ENCODE data around the gene OARD1. TPM values are rescaled to one million over a fixed set of nuclear protein-coding genes. Genes with fewer than 3 reads are reported as not detected.

The OARD1 gene
- total RNA-seq, 1 donor from 2014 or later: 30.7 TPM

DNA sequence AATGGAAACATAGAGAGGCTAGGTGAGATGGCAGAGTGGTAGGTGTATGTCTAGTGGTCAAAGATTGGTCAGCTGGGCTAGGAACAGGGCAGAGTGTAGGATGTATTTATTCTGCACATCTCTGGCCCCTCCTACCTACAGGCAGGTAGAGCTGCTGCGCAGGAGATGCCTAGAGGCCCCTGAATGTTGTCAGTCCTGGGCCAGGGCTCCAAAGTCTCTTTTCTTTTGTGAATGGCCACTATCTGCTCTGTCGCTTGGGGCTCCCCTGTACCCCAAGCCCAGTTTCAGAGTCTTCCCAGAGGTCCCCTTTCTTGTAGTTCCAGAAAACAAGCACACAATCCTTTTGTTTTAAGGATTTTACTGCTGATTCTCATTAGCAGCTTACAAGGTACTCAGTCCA lies 24.9 kb downstream of the OARD1 start:
- Mint-ChIP-seq H3K9me3 (no peaks in the 10 kb centered on the region), H3K4me1 (peaks cover 11% of the 10 kb centered on the region), H3K4me3 (no peak overlapping the region), H3K27ac (no peak overlapping the region), H3K36me3 (ENCODE audit: low read depth) (peaks cover 8% of the 10 kb centered on the region), H3K27me3 (no peaks in the 10 kb centered on the region)
- ATAC-seq (ENCODE audit: low read depth): no peak
- intact Hi-C loops (cut with micrococcal nuclease): no loop called here
- TF ChIP-seq, protein P1, sequence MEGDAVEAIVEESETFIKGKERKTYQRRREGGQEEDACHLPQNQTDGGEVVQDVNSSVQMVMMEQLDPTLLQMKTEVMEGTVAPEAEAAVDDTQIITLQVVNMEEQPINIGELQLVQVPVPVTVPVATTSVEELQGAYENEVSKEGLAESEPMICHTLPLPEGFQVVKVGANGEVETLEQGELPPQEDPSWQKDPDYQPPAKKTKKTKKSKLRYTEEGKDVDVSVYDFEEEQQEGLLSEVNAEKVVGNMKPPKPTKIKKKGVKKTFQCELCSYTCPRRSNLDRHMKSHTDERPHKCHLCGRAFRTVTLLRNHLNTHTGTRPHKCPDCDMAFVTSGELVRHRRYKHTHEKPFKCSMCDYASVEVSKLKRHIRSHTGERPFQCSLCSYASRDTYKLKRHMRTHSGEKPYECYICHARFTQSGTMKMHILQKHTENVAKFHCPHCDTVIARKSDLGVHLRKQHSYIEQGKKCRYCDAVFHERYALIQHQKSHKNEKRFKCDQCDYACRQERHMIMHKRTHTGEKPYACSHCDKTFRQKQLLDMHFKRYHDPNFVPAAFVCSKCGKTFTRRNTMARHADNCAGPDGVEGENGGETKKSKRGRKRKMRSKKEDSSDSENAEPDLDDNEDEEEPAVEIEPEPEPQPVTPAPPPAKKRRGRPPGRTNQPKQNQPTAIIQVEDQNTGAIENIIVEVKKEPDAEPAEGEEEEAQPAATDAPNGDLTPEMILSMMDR (IDR thresholded peaks at IDR 0.05): no peak
- CTCF ChIA-PET: no interaction called here
- POLR2A ChIA-PET: no interaction called here
- no peak for DNase-seq

- Mint-ChIP-seq H3K27me3 (no peaks in the 10 kb centered on the region), H3K4me1 (no peaks in the 10 kb centered on the region), H3K9me3 (no peaks in the 10 kb centered on the region), H3K36me3 (ENCODE audit: low read depth) (peaks cover 7% of the 10 kb centered on the region), H3K4me3 (no peak overlapping the region), H3K27ac (no peak overlapping the region)
- TF ChIP-seq, protein P1 (IDR thresholded peaks at IDR 0.05): no peak
- ChIA-PET CTCF (interaction anchor here (1.2 kb wide), 1 partner anchor 18 kb away, joined by 5 read pairs; no protein-coding TSS in a partner anchor), POLR2A (no interaction called here)
- DNase-seq (no peak), ATAC-seq (ENCODE audit: low read depth) (no peak)
- intact Hi-C loops (cut with micrococcal nuclease): no loop called here
Observed at GRCh38 chr6:41046084-41046483, 26.1 kb downstream of the OARD1 start.

GRCh38 chr6:41045664-41046063 lies 26.5 kb downstream of the OARD1 start:
- TF ChIP-seq, protein P1 (IDR thresholded peaks at IDR 0.05): no peak
- DNase-seq (no peak), ATAC-seq (ENCODE audit: low read depth) (no peak)
- ChIA-PET CTCF (interaction anchor here (1.2 kb wide), 1 partner anchor 17 kb away, joined by 5 read pairs; no protein-coding TSS in a partner anchor), POLR2A (no interaction called here)
- H3K9me3 Mint-ChIP-seq: no peaks in the 10 kb centered on the region
- H3K27me3 Mint-ChIP-seq: no peaks in the 10 kb centered on the region
- intact Hi-C loops (cut with micrococcal nuclease): no loop called here
- no peaks in the 10 kb centered on the region for H3K4me1 Mint-ChIP-seq
- no peak overlapping the region for H3K4me3 Mint-ChIP-seq
- peaks cover 7% of the 10 kb centered on the region for H3K36me3 Mint-ChIP-seq (ENCODE audit: low read depth)
- no peak overlapping the region for H3K27ac Mint-ChIP-seq

- CTCF ChIA-PET: no interaction called here
- TF ChIP-seq, protein P1 (IDR thresholded peaks at IDR 0.05): no peak
Observed at GRCh38 chr6:41043151-41043550, 29.0 kb downstream of the OARD1 start.

DNA sequence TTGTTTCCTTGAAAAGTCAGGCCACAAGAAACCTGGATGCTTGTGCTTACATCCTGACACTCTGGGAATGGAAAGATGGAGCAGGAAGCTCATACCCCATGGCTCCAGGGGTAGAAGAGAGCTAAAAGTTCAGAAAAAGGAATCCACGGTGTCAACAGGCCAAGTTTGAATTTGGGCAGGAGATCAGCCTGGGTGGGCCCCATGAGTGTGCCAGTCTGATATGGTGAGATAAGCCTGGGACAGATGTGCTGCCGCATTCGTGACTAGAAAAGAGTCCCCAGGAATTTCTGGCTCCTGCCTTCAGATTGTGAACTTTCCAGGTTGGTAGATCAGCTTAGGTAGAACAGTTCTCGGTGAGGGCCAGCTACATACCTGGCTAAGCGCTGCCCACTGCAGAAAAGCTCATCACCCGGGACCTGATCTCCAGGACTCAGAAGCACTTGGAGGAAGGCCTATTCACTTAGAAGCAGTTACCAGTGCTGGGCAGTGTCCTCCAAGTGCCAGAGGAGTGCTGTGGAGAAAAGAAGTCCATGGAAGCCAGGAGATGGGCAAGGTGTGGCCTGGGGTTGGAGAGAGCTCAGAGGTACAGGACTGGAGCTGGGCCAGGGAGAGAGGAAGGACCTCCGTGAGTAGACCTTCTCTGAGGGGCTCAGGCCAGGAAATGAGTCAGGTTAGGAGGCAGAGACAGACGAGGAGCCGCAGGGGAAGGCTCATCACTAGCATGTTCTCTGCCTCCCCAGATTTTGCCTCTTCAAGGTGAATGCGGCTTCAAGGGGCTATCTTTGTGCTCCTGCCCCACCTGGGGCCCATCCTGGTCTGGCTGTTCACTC lies 29.7 kb downstream of the OARD1 start, which contains the start of gene TSPO2:
TSPO2 (plus strand) TSS at position 242 of the 830 bp plus-strand sequence; CDS start at position 761, 519 bp downstream.
- Mint-ChIP-seq H3K27me3 (no peaks in the 10 kb centered on the region), H3K4me1 (no peaks in the 10 kb centered on the region), H3K27ac (no peak within 1 kb of the TSS), H3K9me3 (no peaks in the 10 kb centered on the region), H3K36me3 (ENCODE audit: low read depth) (peaks cover 1% of the 10 kb centered on the region), H3K4me3 (no peak within 1 kb of the TSS)
- POLR2A ChIA-PET: no interaction called here
- TF ChIP-seq, protein P1 (IDR thresholded peaks at IDR 0.05): no peak
- intact Hi-C loops (cut with micrococcal nuclease): no loop called here
- DNase-seq (no peak), ATAC-seq (ENCODE audit: low read depth) (no peak)
- CTCF ChIA-PET: no interaction called here

More at GRCh38 chr6:41043151-41043550, 29.0 kb downstream of the OARD1 start:
- intact Hi-C loops (cut with micrococcal nuclease): no loop called here
- Mint-ChIP-seq H3K36me3 (ENCODE audit: low read depth) (peaks cover 4% of the 10 kb centered on the region), H3K4me1 (no peaks in the 10 kb centered on the region), H3K27me3 (no peaks in the 10 kb centered on the region), H3K27ac (no peak overlapping the region), H3K4me3 (no peak overlapping the region), H3K9me3 (no peaks in the 10 kb centered on the region)
- POLR2A ChIA-PET: no interaction called here
- DNase-seq: no peak
- no peak for ATAC-seq (ENCODE audit: low read depth)

All from activated B cell treated with CpG ODN at 0.5 μM for 24 hours (primary cell).